A673 (cell line): ENCODE data around the gene CABLES1. TPM values are rescaled to one million over a fixed set of nuclear protein-coding genes. Genes with fewer than 3 reads are reported as not detected.

Experiments used
- BruUV-seq: library from RNA; stranded (reverse); fragments of 400-500 nt; replicated peaks from 2 replicates; lab custom pipeline; 2021; lab: Mats Ljungman, UMichigan
- CTCF ChIA-PET: fragments of 300-600 bp; sonication (Branson Sonifier 250); formaldehyde crosslinking; loops from one replicate; lab custom pipeline; 2022; ENCODE audit warnings: antibody characterized with exemption; lab: Charles Lee
- POLR2A ChIA-PET: fragments of 300-600 bp; sonication (Branson Sonifier 250); formaldehyde crosslinking; loops from one replicate; lab custom pipeline; 2022; ENCODE audit warnings: antibody characterized with exemption; ENCODE audit not compliant: low non-redundant PET; lab: Charles Lee
- DNase-seq: peaks from one replicate; pipeline ENCODE4 v3.0.0-alpha.2; 2015; ENCODE audit warnings: low spot score
- H3K27ac ChIP-seq: fragments of 200-600 bp; sonication (generic); 2 replicates; pipeline ENCODE4 v1.5.1; 2016; ENCODE audit warnings: mixed run types, low read depth, mild to moderate bottlenecking, mixed read lengths, antibody characterized with exemption, low read length; ENCODE audit not compliant: poor library complexity, severe bottlenecking
- H3K27me3 ChIP-seq: fragments of 200-600 bp; sonication (generic); replicated peaks from 2 replicates; pipeline ENCODE4 v1.6.1; 2017; ENCODE audit warnings: mixed run types, low read depth, mild to moderate bottlenecking, mixed read lengths, antibody characterized with exemption, low read length; ENCODE audit not compliant: insufficient read depth, poor library complexity
- H3K36me3 ChIP-seq: fragments of 200-600 bp; sonication (generic); 2 replicates; pipeline ENCODE4 v1.6.1; 2016; ENCODE audit warnings: mixed run types, mild to moderate bottlenecking, mixed read lengths, antibody characterized with exemption, low read length; ENCODE audit not compliant: insufficient read depth, poor library complexity, severe bottlenecking
- H3K4me1 ChIP-seq: fragments of 200-600 bp; sonication (generic); 2 replicates; pipeline ENCODE4 v1.6.1; 2017; ENCODE audit warnings: mixed run types, mild to moderate bottlenecking, mixed read lengths, antibody characterized with exemption, low read length; ENCODE audit not compliant: insufficient read depth, poor library complexity, severe bottlenecking
- H3K4me3 ChIP-seq: fragments of 200-600 bp; sonication (generic); 2 replicates; pipeline ENCODE4 v1.5.1; 2016; ENCODE audit warnings: low read depth, mixed run types, mild to moderate bottlenecking, mixed read lengths, low read length; ENCODE audit not compliant: poor library complexity, severe bottlenecking
- H3K9me3 ChIP-seq: fragments of 200-600 bp; sonication (generic); 2 replicates; pipeline ENCODE4 v1.6.1; 2016; ENCODE audit warnings: mixed run types, low read depth, mild to moderate bottlenecking, mixed read lengths, antibody characterized with exemption, low read length; ENCODE audit not compliant: poor library complexity, severe bottlenecking
- EZH2 ChIP-seq: fragments of 200-600 bp; sonication (generic); IDR thresholded peaks from 2 replicates; pipeline ENCODE4 v1.6.1; 2017; ENCODE audit warnings: borderline replicate concordance, low read depth, mild to moderate bottlenecking, mixed read lengths, antibody characterized with exemption, low read length; ENCODE audit not compliant: poor library complexity, severe bottlenecking
- intact Hi-C: fragments of 100-400 bp; cut with micrococcal nuclease; formaldehyde crosslinking; loops from one replicate; pipeline ENCODE4 v1.10.0; 2022; ENCODE audit not compliant: unreplicated experiment
- total RNA-seq: library from RNA; stranded (reverse); gene quantifications from 2 replicates; pipeline ENCODE4 v1.2.3, GENCODE V29; 2021
- TF ChIP-seq, protein P1 (sequence below): fragments of 300-800, 200-600 bp; sonication (generic); conservative IDR thresholded peaks from 2 replicates; pipeline ENCODE4 v1.5.1; 2017; ENCODE audit warnings: low read depth, mild to moderate bottlenecking, antibody characterized with exemption, low read length, moderate library complexity, mixed read lengths

CABLES1 gene
- total RNA-seq, 1 experiment from 2014 or later: 7.2 TPM

DNA sequence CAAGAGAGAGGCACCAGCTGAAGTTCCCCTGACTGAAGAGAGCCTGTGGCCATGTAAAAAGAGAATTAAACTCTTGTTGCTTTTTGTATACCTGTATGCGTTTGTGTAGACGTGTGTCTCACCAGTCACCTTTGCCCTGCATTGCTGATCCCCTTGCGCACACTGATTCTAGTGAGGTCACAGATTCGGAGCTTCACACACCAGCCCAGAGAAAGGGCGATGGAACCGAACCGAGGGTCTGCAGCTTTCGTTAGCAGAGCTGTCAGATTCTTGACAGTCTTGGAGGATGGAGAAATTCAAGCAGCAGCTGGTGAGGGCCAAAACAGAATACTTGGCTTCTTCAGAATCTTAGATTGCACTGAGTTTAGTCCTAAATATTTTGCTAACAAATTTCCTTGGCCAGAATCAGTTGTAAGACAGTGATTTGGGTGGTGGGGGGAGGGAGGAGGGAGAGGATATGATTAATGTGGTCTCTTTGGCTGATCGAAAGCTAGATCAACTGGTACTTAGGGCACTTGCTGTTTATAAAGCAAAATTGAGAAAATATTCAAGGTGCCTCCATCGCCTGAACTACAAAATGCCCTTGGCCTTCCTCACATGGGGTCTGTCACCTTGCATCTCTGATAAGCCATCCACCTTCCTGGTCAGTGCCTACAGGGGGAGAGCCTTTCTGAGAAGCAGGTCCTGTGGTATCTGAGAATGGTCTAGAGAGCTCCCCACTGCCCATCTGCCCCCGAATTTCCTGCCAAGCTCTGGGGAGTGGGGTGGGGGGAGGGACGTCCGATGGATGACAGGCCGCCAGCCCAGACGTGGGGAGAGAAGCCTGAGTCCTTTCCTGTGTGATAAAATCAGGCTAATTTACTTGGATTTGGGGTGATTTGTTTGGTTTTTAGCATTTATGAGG, 123.5 kb downstream of the CABLES1 start:
- Histone ChIP-seq H3K36me3 (no peaks in the 10 kb centered on the region), H3K4me3 (no peak overlapping the region), H3K27me3 (no peaks in the 10 kb centered on the region), H3K9me3 (no peaks in the 10 kb centered on the region), H3K4me1 (peaks cover 37% of the 10 kb centered on the region), H3K27ac (peak overlapping the region; percentile 83)
- TF ChIP-seq, protein P1, sequence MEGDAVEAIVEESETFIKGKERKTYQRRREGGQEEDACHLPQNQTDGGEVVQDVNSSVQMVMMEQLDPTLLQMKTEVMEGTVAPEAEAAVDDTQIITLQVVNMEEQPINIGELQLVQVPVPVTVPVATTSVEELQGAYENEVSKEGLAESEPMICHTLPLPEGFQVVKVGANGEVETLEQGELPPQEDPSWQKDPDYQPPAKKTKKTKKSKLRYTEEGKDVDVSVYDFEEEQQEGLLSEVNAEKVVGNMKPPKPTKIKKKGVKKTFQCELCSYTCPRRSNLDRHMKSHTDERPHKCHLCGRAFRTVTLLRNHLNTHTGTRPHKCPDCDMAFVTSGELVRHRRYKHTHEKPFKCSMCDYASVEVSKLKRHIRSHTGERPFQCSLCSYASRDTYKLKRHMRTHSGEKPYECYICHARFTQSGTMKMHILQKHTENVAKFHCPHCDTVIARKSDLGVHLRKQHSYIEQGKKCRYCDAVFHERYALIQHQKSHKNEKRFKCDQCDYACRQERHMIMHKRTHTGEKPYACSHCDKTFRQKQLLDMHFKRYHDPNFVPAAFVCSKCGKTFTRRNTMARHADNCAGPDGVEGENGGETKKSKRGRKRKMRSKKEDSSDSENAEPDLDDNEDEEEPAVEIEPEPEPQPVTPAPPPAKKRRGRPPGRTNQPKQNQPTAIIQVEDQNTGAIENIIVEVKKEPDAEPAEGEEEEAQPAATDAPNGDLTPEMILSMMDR: no peak
- TF ChIP-seq EZH2: no peak
- ChIA-PET POLR2A (no interaction called here), CTCF (no interaction called here)
- no peak for DNase-seq
- BruUV-seq: no TSS peak
- intact Hi-C loops: no loop called here

- no TSS peak for BruUV-seq
- peak overlapping the region; percentile 5 for H3K4me3 ChIP-seq
- intact Hi-C loops: no loop called here
- TF ChIP-seq, protein P1: no peak
- TF ChIP-seq EZH2: no peak
- no peaks in the 10 kb centered on the region for H3K36me3 ChIP-seq
- DNase-seq: peak; percentile 98
- H3K27me3 ChIP-seq: no peaks in the 10 kb centered on the region
- ChIA-PET CTCF (interaction anchor here (0.6 to 0.7 kb wide), 2 partner anchors 122 to 125 kb away, joined by 3 to 9 read pairs; partner anchors contain the start of gene CABLES1), POLR2A (interaction anchor here (0.6 kb wide), 1 partner anchor 224 kb away, joined by 8 read pairs; no protein-coding TSS in a partner anchor)
- peak overlapping the region; percentile 83 for H3K27ac ChIP-seq
- peaks cover 37% of the 10 kb centered on the region for H3K4me1 ChIP-seq
- H3K9me3 ChIP-seq: no peaks in the 10 kb centered on the region
Measured at GRCh38 chr18:23259701-23260681, 124.7 kb downstream of the CABLES1 start.

DNA sequence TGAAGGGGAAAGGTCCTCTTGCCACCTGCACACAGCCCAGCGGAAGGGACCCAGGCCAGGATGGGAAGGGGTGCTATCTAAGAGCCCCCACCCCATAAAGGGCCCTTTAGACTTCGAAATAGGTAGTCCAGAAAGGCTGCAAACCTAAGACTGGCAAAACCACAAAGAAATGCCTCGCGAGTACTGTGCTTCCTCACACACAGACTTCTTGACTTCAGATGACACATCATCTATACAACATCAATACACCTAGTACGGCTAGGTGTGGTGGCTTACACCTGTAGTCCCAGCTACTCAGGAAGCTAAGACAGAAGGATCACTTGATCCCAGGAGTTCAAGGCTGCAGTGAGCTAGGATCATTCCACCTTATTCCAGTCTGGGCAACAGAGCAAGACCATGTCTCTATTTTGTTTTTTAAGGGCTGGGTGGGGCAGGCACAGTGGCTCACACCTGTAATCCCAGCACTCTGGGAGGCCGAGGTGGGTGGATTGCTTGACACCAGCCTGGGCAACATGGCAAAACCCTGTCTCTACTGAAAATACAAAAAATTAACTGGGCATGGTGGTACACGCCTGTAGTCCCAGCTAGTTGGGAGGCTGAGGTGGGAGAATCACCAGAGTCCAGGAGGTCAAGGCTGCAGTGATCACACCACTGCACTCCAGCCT, 125.8 kb downstream of the CABLES1 start:
- TF ChIP-seq, protein P1: no peak
- TF ChIP-seq EZH2: no peak
- peaks cover 37% of the 10 kb centered on the region for H3K4me1 ChIP-seq
- no peak for DNase-seq
- ChIA-PET CTCF (interaction anchor here (0.6 kb wide), 1 partner anchor 126 kb away, joined by 3 read pairs; the partner anchor contains the start of gene CABLES1), POLR2A (no interaction called here)
- H3K27me3 ChIP-seq: no peaks in the 10 kb centered on the region
- intact Hi-C loops: no loop called here
- H3K36me3 ChIP-seq: no peaks in the 10 kb centered on the region
- no peak overlapping the region for H3K4me3 ChIP-seq
- no TSS peak for BruUV-seq
- peak overlapping the region; percentile 83 for H3K27ac ChIP-seq
- no peaks in the 10 kb centered on the region for H3K9me3 ChIP-seq
